Measurements from ENCODE around the gene WASF3.

GRCh38 chr13:26624572-26624971 is 67.1 kb downstream of the WASF3 start:
- TF ChIP-seq CTCF (IDR thresholded peaks at IDR 0.05; ENCODE audit: low read depth, low read length, poor library complexity, severe bottlenecking) = no peak
- no peak for TF ChIP-seq EZH2phosphoT487 (IDR thresholded peaks at IDR 0.05; ENCODE audit: borderline replicate concordance, low read length)
